CD4-positive, alpha-beta T cell treated with Interleukin-21 for 1 hour (primary cell): ENCODE data around the gene NELFE.
"Not testable (repeated sequence)": the region's sequence is repeated elsewhere in the genome, so short reads cannot be mapped to it uniquely, and the experiment has no call there.

ENCODE experiments used
- DNase-seq: peaks from one replicate; pipeline ENCODE4 v3.0.0-alpha.2; 2020

NELFE gene

GRCh38 chr6:31915351-31915750, 43.4 kb downstream of the NELFE start:
- no peak for DNase-seq

GRCh38 chr6:31911826-31912585, 46.8 kb downstream of the NELFE start:
- no peak for DNase-seq

GRCh38 chr6:31909298-31909697, 49.5 kb downstream of the NELFE start:
- DNase-seq = not testable (repeated sequence)

GRCh38 chr6:31908791-31909190, 50.0 kb downstream of the NELFE start:
- DNase-seq = no peak

- DNase-seq = not testable (repeated sequence)
These were observed 50.5 kb downstream of the NELFE start for GRCh38 chr6:31908255-31908654.

- DNase-seq = no peak
These were observed 51.5 kb downstream of the NELFE start for GRCh38 chr6:31907158-31907813.

GRCh38 chr6:31906727-31907126, 52.0 kb downstream of the NELFE start:
- not testable (repeated sequence) for DNase-seq

- no peak for DNase-seq
These were observed 52.6 kb downstream of the NELFE start for GRCh38 chr6:31906122-31906521.

- DNase-seq = no peak
These were observed 53.7 kb downstream of the NELFE start for GRCh38 chr6:31905041-31905440.

- DNase-seq = no peak
These were observed 54.8 kb downstream of the NELFE start for GRCh38 chr6:31903957-31904356.
